Epithelial cell of esophagus (primary cell): ENCODE results near the gene UBAC2.

Experiments used
- DNase-seq: peaks from one replicate; pipeline ENCODE4 v3.0.0; 2010; ENCODE audit warnings: low read depth
- H3K4me3 ChIP-seq: 2 replicates; pipeline ENCODE4 v1.5.1; 2011; ENCODE audit warnings: mild to moderate bottlenecking, low read length, control low read depth
- TF ChIP-seq, protein P1 (sequence below): IDR thresholded peaks from 2 replicates; pipeline ENCODE4 v1.5.1; 2011; ENCODE audit warnings: low read depth, mild to moderate bottlenecking, low read length, control low read depth, inconsistent platforms; ENCODE audit not compliant: insufficient read depth; ENCODE audit errors: missing control alignments

The UBAC2 gene

DNA sequence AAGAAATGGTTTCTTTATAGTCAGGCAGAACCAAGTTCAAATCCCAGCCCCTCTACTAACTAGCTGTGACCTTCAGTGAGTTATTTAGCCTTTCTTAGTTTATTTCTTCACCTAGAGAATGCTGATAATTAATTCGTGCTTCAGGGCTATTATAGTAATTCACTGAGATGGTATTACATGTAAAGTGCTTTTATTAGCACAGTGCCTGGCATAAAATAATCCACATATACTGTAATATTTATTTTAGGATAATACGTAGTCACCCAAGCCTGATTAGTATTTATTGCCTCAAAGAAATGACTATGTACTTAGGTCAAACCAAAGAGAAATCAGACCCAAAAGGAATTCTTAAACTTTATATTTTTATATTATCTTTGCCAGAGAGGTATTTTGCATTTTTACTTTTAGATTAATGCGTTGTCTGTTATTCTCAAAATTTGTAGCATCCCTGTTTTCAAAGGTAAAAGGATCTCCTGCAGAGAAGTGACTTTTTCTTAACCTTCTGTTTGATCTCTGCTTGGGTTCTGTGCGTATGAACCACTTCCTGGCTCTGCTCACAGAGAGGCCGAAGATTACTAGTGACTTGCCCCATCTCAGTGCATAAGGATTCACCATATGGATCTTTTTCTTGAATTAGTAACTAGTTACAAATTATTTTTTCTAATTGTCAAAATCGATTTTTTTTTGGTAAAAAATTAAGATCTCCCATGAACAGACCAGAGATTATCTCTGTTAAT lies 19.7 kb downstream of the UBAC2 start:
- TF ChIP-seq, protein P1, sequence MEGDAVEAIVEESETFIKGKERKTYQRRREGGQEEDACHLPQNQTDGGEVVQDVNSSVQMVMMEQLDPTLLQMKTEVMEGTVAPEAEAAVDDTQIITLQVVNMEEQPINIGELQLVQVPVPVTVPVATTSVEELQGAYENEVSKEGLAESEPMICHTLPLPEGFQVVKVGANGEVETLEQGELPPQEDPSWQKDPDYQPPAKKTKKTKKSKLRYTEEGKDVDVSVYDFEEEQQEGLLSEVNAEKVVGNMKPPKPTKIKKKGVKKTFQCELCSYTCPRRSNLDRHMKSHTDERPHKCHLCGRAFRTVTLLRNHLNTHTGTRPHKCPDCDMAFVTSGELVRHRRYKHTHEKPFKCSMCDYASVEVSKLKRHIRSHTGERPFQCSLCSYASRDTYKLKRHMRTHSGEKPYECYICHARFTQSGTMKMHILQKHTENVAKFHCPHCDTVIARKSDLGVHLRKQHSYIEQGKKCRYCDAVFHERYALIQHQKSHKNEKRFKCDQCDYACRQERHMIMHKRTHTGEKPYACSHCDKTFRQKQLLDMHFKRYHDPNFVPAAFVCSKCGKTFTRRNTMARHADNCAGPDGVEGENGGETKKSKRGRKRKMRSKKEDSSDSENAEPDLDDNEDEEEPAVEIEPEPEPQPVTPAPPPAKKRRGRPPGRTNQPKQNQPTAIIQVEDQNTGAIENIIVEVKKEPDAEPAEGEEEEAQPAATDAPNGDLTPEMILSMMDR: no peak
- H3K4me3 ChIP-seq: no peak overlapping the region
- no peak for DNase-seq

DNA sequence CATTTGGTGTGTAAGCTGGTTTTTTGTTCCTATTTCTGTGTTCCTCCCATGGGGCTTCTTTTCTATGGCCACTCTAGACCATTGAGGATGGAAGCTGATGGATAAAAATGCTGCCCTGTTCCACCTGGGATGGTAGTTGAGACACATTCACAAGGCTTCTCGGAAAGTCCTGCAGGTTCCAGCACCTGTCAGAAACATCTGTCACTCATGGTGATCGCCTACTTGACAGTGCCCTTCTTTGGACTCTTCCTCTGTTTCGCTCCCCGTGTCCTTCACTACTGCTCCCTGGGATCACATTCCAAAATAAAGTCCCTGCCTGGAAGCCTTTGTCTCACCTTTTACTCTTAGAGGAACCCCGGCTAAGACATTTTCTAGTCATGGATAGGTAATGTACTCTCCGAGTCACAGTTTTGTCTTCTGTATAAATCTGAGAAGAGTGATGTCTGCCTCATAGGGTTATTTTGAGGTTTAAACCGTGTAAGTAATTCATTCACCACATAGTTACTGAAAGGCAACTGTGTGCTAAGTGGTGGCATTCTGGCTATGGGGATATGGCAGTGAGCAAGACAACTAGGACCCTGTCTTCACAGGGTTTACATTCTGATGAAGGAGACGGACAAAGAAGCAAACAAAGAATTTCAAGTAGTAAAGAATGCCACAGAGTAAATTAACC lies 21.0 kb downstream of the UBAC2 start:
- DNase-seq: no peak
- TF ChIP-seq, protein P1: no peak
- no peak overlapping the region for H3K4me3 ChIP-seq

DNA sequence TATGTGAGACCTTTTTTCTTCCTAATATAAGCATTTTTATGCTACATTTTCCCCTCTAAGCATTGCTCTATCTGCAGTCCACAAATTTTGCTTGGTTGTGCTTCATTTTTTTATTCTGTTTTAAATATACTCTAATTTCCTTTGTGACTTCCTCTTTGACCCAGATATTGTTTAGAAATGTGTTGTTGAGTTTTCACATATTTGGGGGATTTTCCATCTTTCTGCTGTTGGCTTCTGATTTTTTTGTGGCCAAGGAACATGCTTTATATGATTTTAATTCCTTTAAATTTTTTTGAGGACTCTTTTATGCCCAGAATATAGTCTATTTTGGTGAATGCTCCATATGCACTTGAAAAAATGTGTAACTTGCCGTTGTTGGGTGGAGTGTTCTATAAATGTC lies 22.9 kb downstream of the UBAC2 start:
- no peak for DNase-seq
- TF ChIP-seq, protein P1: no peak
- H3K4me3 ChIP-seq: no peak overlapping the region

DNA sequence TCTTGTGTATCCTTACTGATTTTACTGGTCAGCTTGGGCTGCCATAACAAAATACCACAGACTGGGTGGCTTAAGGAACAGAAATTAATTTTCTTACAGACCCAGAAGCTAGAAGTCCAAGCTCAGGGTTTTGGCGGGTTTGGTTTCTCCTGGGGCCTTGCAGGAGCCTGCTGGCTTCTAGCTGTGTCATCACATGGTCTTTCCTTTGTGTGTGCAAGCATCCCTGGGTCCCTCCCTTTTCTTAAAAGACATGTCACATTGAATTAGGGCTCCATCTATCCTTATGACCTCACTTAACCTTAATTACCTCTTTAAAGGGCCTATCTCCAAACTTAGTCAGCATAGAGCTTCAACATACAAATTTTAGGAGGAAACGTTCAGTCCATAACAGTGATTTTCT lies 23.4 kb downstream of the UBAC2 start:
- TF ChIP-seq, protein P1: no peak
- DNase-seq: no peak
- H3K4me3 ChIP-seq: no peak overlapping the region

DNA sequence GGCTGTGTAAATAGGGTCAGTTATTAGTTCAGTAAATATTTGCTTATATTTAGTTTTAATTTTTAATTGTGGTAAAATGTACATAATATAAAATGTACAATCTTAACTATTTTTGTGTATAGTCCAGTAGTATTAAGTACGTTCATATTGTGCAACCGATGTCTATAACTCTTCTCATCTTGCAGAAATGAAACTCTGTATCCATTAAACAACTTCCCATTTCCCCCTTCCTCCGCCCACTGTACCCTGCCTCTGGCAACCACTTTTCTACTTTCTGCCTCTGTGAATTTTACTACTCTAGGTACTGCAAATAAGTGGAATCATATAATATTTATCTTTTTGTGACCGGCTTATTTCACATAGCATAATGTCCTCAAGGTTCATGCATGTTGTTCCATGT lies 24.4 kb downstream of the UBAC2 start:
- no peak for DNase-seq
- no peak overlapping the region for H3K4me3 ChIP-seq
- TF ChIP-seq, protein P1: no peak

DNA sequence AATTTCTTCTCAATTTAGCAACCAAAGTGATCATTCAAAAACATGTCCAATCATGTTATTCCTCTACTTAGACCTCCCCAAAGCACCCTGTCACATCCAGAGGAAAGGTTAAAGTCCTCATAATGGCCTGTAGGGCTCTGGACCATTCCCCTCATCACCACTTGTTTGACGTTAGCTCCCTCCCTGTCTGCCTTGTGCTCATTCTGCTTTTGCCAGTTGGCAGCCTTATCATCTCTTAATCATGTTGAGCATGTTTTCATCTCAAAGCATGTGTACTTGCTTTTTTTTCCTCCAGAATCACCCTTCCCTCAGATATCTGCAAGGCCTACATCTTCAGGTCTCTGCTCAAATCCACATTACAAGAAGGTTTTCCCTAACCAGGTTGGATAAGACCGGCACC lies 25.9 kb downstream of the UBAC2 start:
- TF ChIP-seq, protein P1: no peak
- no peak for DNase-seq
- no peak overlapping the region for H3K4me3 ChIP-seq
